ENCODE data around the gene ING1.

ING1 gene

DNA sequence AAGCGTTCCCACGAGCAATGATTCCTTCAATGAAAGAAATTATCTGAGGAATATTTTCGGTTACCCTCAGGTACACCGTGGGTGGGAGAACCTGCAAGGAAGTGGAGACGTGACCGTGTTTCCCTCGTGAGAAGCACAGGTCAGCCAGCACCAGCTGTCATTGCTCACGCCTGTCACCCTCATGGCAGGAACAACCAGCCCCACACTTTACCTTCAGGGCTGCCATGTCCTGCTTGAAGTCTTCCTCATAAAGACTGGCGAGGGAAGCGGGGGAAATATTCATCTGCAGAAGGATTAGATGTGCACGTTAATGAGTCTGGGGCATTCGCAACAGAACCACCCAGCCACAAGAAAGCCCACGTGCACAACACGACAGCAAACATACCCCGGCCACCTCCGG is 25.8 kb upstream of the ING1 start:
- Histone ChIP-seq H3K27ac (ENCODE audit: low read length, poor library complexity, severe bottlenecking) (no peak overlapping the region), H3K79me1 (replicated peaks; ENCODE audit: low read length, poor library complexity, severe bottlenecking) (peaks cover 31% of the 10 kb centered on the region), H2AK5ac (ENCODE audit: low read length, severe bottlenecking) (no peak overlapping the region), H3K27me3 (ENCODE audit: control insufficient read depth in 1 of 2, insufficient read depth in 1 of 2, low read length in 2 of 2) (no peaks in the 10 kb centered on the region), H2BK120ac (ENCODE audit: low read depth, low read length) (no peak overlapping the region), H4K91ac (ENCODE audit: low read length) (no peak overlapping the region), H3K14ac (ENCODE audit: low read length in 2 of 2) (no peak overlapping the region), H3K4me1 (ENCODE audit: control insufficient read depth, insufficient read depth, low read depth, low read length) (peaks cover 8% of the 10 kb centered on the region), H3K36me3 (ENCODE audit: control insufficient read depth in 1 of 2, insufficient read depth in 2 of 2, low read depth in 1 of 2, low read length in 2 of 2) (peaks cover 41 to 93% of the 10 kb centered on the region in 2 experiments), H3K23ac (ENCODE audit: low read length in 2 of 2) (no peak overlapping the region), H3K4me3 (ENCODE audit: insufficient read depth in 1 of 2, low read depth in 1 of 2, low read length in 2 of 2) (no peak overlapping the region), H3K9me3 (ENCODE audit: control insufficient read depth, low read length) (no peaks in the 10 kb centered on the region), H3K4ac (ENCODE audit: low read depth in 1 of 2, low read length in 2 of 2) (no peak overlapping the region), H2BK15ac (ENCODE audit: low read depth, poor library complexity, severe bottlenecking) (no peak overlapping the region), H3K4me2 (ENCODE audit: low read length, poor library complexity, severe bottlenecking) (no peak overlapping the region), H2AFZ (ENCODE audit: low read depth, low read length) (no peak overlapping the region), H2BK5ac (ENCODE audit: low read depth, low read length, poor library complexity, severe bottlenecking) (no peak overlapping the region), H2BK12ac (ENCODE audit: low read length in 2 of 2) (no peak overlapping the region), H3K18ac (ENCODE audit: low read depth in 1 of 2, low read length in 2 of 2) (no peak overlapping the region), H4K8ac (ENCODE audit: low read length) (peak overlapping the region; percentile 7), H3K9ac (ENCODE audit: low read length) (no peak overlapping the region)
- no peak for DNase-seq
- 98% methylated on average over 15 of the region's 16 CpGs for WGBS

DNA sequence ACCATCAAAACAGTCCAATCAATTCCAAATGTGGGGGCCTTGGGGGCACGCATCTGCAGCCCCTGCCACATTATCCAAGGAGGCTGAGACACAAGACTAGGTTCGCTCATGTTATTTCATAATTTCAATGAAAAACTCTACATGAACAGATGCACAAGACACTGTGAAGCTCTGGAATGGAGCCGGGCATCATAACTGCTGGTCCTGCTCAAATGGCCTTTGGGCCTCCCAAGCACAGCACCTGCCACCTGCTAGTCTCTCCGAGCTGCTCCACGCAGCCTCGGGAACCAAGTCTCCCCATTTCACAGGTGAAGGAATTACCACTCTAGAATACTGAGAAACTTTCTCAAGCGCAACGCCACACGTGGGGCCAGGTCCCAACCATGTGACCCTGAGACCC is 24.5 kb upstream of the ING1 start:
- Histone ChIP-seq H3K27me3 (ENCODE audit: control insufficient read depth in 1 of 2, insufficient read depth in 1 of 2, low read length in 2 of 2) (no peaks in the 10 kb centered on the region), H4K8ac (ENCODE audit: low read length) (no peak overlapping the region), H2BK5ac (ENCODE audit: low read depth, low read length, poor library complexity, severe bottlenecking) (no peak overlapping the region), H3K18ac (ENCODE audit: low read depth in 1 of 2, low read length in 2 of 2) (no peak overlapping the region), H3K79me1 (replicated peaks; ENCODE audit: low read length, poor library complexity, severe bottlenecking) (peaks cover 27% of the 10 kb centered on the region), H3K14ac (ENCODE audit: low read length in 2 of 2) (no peak overlapping the region), H3K27ac (ENCODE audit: low read length, poor library complexity, severe bottlenecking) (no peak overlapping the region), H2BK12ac (ENCODE audit: low read length in 2 of 2) (no peak overlapping the region), H3K36me3 (ENCODE audit: control insufficient read depth in 1 of 2, insufficient read depth in 2 of 2, low read depth in 1 of 2, low read length in 2 of 2) (peaks cover 39 to 90% of the 10 kb centered on the region in 2 experiments), H3K9ac (ENCODE audit: low read length) (no peak overlapping the region), H2BK15ac (ENCODE audit: low read depth, poor library complexity, severe bottlenecking) (no peak overlapping the region), H2AK5ac (ENCODE audit: low read length, severe bottlenecking) (no peak overlapping the region), H3K9me3 (ENCODE audit: control insufficient read depth, low read length) (no peaks in the 10 kb centered on the region), H2BK120ac (ENCODE audit: low read depth, low read length) (no peak overlapping the region), H2AFZ (ENCODE audit: low read depth, low read length) (no peak overlapping the region), H4K91ac (ENCODE audit: low read length) (no peak overlapping the region), H3K23ac (ENCODE audit: low read length in 2 of 2) (no peak overlapping the region), H3K4me2 (ENCODE audit: low read length, poor library complexity, severe bottlenecking) (no peak overlapping the region), H3K4me3 (ENCODE audit: insufficient read depth in 1 of 2, low read depth in 1 of 2, low read length in 2 of 2) (no peak overlapping the region), H3K4me1 (ENCODE audit: control insufficient read depth, insufficient read depth, low read depth, low read length) (peaks cover 8% of the 10 kb centered on the region), H3K4ac (ENCODE audit: low read depth in 1 of 2, low read length in 2 of 2) (no peak overlapping the region)
- DNase-seq = no peak
- 97% methylated on average over 9 of the region's 9 CpGs for WGBS

DNA sequence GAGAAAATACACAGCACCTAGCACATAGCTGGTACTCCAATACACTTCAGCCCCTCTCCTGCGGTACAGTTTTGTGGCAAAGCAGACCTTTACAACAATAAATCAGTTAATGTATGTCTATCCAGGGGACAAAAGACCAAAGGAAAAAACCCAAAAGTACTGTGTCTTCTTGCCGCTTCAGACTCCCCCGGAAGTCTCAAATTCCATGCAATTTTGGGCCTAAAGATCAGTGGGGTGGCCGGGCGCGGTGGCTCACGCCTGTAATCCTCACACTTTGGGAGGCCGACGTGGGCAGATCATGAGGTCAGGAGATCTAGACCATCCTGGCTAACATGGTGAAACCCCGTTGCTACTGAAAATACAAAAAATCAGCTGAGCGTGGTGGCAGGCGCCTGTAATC is 23.8 kb upstream of the ING1 start:
- 97% methylated on average over 12 of the region's 12 CpGs for WGBS
- H3K9me3 ChIP-seq (ENCODE audit: control insufficient read depth, low read length) = no peaks in the 10 kb centered on the region
- H3K14ac ChIP-seq (ENCODE audit: low read length in 2 of 2) = no peak overlapping the region

DNA sequence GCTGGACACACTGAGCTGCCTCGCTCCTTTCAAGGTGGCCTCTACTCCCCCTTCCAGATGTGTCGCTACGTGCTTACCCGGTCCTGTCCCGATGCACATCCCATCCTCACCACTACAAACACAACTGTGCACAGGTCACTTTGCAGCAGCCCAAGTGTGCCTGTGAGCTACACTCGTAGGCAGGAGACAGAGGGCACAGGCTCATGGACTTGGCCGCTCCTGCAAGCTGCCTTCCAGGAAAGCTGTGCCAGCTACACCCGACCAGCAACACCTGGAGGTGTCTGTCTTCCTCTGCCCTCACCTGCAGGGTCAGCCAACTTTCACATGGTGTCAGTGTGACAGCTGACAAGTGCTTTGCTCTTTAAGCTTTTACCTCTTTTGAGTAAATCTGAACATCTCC is 23.0 kb upstream of the ING1 start:
- Histone ChIP-seq H3K4ac (ENCODE audit: low read depth in 1 of 2, low read length in 2 of 2) (no peak overlapping the region), H3K4me3 (ENCODE audit: insufficient read depth in 1 of 2, low read depth in 1 of 2, low read length in 2 of 2) (no peak overlapping the region), H3K14ac (ENCODE audit: low read length in 2 of 2) (no peak overlapping the region), H3K9me3 (ENCODE audit: control insufficient read depth, low read length) (no peaks in the 10 kb centered on the region), H2BK15ac (ENCODE audit: low read depth, poor library complexity, severe bottlenecking) (no peak overlapping the region), H3K27ac (ENCODE audit: low read length, poor library complexity, severe bottlenecking) (no peak overlapping the region), H2BK120ac (ENCODE audit: low read depth, low read length) (no peak overlapping the region), H4K91ac (ENCODE audit: low read length) (peak overlapping the region; percentile 47), H3K23ac (ENCODE audit: low read length in 2 of 2) (no peak overlapping the region), H3K27me3 (ENCODE audit: control insufficient read depth in 1 of 2, insufficient read depth in 1 of 2, low read length in 2 of 2) (no peaks in the 10 kb centered on the region), H2AK5ac (ENCODE audit: low read length, severe bottlenecking) (no peak overlapping the region), H3K36me3 (ENCODE audit: control insufficient read depth in 1 of 2, insufficient read depth in 2 of 2, low read depth in 1 of 2, low read length in 2 of 2) (peaks cover 40 to 84% of the 10 kb centered on the region in 2 experiments), H3K4me2 (ENCODE audit: low read length, poor library complexity, severe bottlenecking) (no peak overlapping the region), H2BK5ac (ENCODE audit: low read depth, low read length, poor library complexity, severe bottlenecking) (no peak overlapping the region), H3K9ac (ENCODE audit: low read length) (no peak overlapping the region), H4K8ac (ENCODE audit: low read length) (no peak overlapping the region), H2BK12ac (ENCODE audit: low read length in 2 of 2) (no peak overlapping the region), H3K79me1 (replicated peaks; ENCODE audit: low read length, poor library complexity, severe bottlenecking) (peaks cover 23% of the 10 kb centered on the region), H2AFZ (ENCODE audit: low read depth, low read length) (no peak overlapping the region), H3K4me1 (ENCODE audit: control insufficient read depth, insufficient read depth, low read depth, low read length) (peaks cover 8% of the 10 kb centered on the region), H3K18ac (ENCODE audit: low read depth in 1 of 2, low read length in 2 of 2) (peak overlapping the region in 1 of 2 experiments; percentile 39)
- WGBS = 98% methylated on average over 8 of the region's 8 CpGs
- no peak for DNase-seq

More for the DNA sequence above, 23.8 kb upstream of the ING1 start:
- Histone ChIP-seq H2BK12ac (ENCODE audit: low read length in 2 of 2) (no peak overlapping the region), H3K4me3 (ENCODE audit: insufficient read depth in 1 of 2, low read depth in 1 of 2, low read length in 2 of 2) (no peak overlapping the region), H3K27me3 (ENCODE audit: control insufficient read depth in 1 of 2, insufficient read depth in 1 of 2, low read length in 2 of 2) (no peaks in the 10 kb centered on the region), H4K91ac (ENCODE audit: low read length) (no peak overlapping the region), H3K23ac (ENCODE audit: low read length in 2 of 2) (no peak overlapping the region), H3K9ac (ENCODE audit: low read length) (no peak overlapping the region), H3K4me1 (ENCODE audit: control insufficient read depth, insufficient read depth, low read depth, low read length) (peaks cover 8% of the 10 kb centered on the region), H3K4ac (ENCODE audit: low read depth in 1 of 2, low read length in 2 of 2) (no peak overlapping the region), H3K18ac (ENCODE audit: low read depth in 1 of 2, low read length in 2 of 2) (no peak overlapping the region), H2AK5ac (ENCODE audit: low read length, severe bottlenecking) (no peak overlapping the region), H2BK120ac (ENCODE audit: low read depth, low read length) (no peak overlapping the region), H3K4me2 (ENCODE audit: low read length, poor library complexity, severe bottlenecking) (no peak overlapping the region), H2BK15ac (ENCODE audit: low read depth, poor library complexity, severe bottlenecking) (no peak overlapping the region), H3K36me3 (ENCODE audit: control insufficient read depth in 1 of 2, insufficient read depth in 2 of 2, low read depth in 1 of 2, low read length in 2 of 2) (peaks cover 37 to 89% of the 10 kb centered on the region in 2 experiments), H2AFZ (ENCODE audit: low read depth, low read length) (no peak overlapping the region), H2BK5ac (ENCODE audit: low read depth, low read length, poor library complexity, severe bottlenecking) (no peak overlapping the region), H3K27ac (ENCODE audit: low read length, poor library complexity, severe bottlenecking) (no peak overlapping the region), H3K79me1 (replicated peaks; ENCODE audit: low read length, poor library complexity, severe bottlenecking) (peaks cover 22% of the 10 kb centered on the region), H4K8ac (ENCODE audit: low read length) (no peak overlapping the region)
- DNase-seq = no peak

All from mesenchymal stem cell (in vitro differentiated cells and primary cell).